ENCODE measurements around the gene SCN3B.

DNA sequence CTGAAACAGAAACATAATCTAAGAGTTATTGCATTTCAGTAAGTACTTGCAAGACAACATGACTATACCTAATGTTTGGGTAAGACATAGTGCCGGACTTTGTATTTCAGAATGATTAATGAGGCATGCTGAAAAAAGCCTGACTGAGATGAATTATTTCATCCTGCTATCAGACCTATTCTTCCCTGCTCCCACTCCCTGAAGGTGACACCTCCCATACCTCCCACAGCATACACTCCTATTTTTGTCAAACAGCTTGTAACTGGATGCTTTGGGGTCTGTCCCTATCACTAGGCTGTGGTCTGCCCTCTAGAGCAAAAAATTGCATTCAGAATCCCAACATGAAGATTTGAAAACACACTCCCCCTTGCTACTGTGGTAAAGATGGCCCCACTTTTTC, 10.9 kb upstream of the SCN3B start:
- TF ChIP-seq, protein P1, sequence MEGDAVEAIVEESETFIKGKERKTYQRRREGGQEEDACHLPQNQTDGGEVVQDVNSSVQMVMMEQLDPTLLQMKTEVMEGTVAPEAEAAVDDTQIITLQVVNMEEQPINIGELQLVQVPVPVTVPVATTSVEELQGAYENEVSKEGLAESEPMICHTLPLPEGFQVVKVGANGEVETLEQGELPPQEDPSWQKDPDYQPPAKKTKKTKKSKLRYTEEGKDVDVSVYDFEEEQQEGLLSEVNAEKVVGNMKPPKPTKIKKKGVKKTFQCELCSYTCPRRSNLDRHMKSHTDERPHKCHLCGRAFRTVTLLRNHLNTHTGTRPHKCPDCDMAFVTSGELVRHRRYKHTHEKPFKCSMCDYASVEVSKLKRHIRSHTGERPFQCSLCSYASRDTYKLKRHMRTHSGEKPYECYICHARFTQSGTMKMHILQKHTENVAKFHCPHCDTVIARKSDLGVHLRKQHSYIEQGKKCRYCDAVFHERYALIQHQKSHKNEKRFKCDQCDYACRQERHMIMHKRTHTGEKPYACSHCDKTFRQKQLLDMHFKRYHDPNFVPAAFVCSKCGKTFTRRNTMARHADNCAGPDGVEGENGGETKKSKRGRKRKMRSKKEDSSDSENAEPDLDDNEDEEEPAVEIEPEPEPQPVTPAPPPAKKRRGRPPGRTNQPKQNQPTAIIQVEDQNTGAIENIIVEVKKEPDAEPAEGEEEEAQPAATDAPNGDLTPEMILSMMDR (IDR thresholded peaks at IDR 0.05; ENCODE audit: low read depth, low read length) = no peak
- TF ChIP-seq POLR2A (IDR thresholded peaks at IDR 0.05; ENCODE audit: extremely low read depth, insufficient read length) (no peak), MYC (IDR thresholded peaks at IDR 0.05; ENCODE audit: low read depth, low read length) (no peak)
- TF ChIP-seq, protein P2, sequence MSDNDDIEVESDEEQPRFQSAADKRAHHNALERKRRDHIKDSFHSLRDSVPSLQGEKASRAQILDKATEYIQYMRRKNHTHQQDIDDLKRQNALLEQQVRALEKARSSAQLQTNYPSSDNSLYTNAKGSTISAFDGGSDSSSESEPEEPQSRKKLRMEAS (IDR thresholded peaks at IDR 0.05; ENCODE audit: low read depth, low read length) = no peak
